NCI-H510A (cell line): Measurements from ENCODE around the gene HSDL1.

Experiments
- DNase-seq: peaks from one replicate; lab custom pipeline; 2025; lab: John Stamatoyannopoulos, UW

HSDL1 gene

GRCh38 chr16:84082110-84082509 lies 62.9 kb downstream of the HSDL1 start:
- DNase-seq = no peak

- DNase-seq = no peak
Measured at GRCh38 chr16:84081446-84081989, 63.5 kb downstream of the HSDL1 start.

- no peak for DNase-seq
Measured at GRCh38 chr16:84080813-84081212, 64.2 kb downstream of the HSDL1 start.

- DNase-seq = no peak
Measured at GRCh38 chr16:84080378-84080777, 64.6 kb downstream of the HSDL1 start.

GRCh38 chr16:84079664-84080063 lies 65.3 kb downstream of the HSDL1 start:
- no peak for DNase-seq

GRCh38 chr16:84075376-84075775 lies 69.6 kb downstream of the HSDL1 start:
- no peak for DNase-seq

- no peak for DNase-seq
Measured at GRCh38 chr16:84074721-84075120, 70.3 kb downstream of the HSDL1 start.
